WTC11 (cell line): ENCODE results near the gene PNMT. TPM values are rescaled to one million over a fixed set of nuclear protein-coding genes. Genes with fewer than 3 reads are reported as not detected.
A peak's percentile ranks its signal among the peaks of the same experiment; 100 is the strongest.

ENCODE experiments used
- AR ChIP-seq: fragments of 250-450 bp; sonication (Bioruptor Pico); IDR thresholded peaks from 2 replicates; pipeline ENCODE4 v1.9.0; 2021; ENCODE audit warnings: mild to moderate bottlenecking
- CREB1 ChIP-seq: sonication (generic); formaldehyde crosslinking; IDR thresholded peaks from 2 replicates; pipeline ENCODE4 v1.8.0; 2023; ENCODE audit warnings: mild to moderate bottlenecking, missing genetic modification reagents
- E2F4 ChIP-seq: sonication (generic); formaldehyde crosslinking; IDR thresholded peaks from 2 replicates; pipeline ENCODE4 v1.8.1; 2022; ENCODE audit warnings: low read depth, mild to moderate bottlenecking, moderate library complexity, missing genetic modification reagents, borderline replicate concordance
- E2F5 ChIP-seq: sonication (generic); formaldehyde crosslinking; IDR thresholded peaks from 2 replicates; pipeline ENCODE4 v1.8.1; 2022; ENCODE audit warnings: mild to moderate bottlenecking, moderate library complexity, missing genetic modification reagents
- MXD4 ChIP-seq: fragments of 250-450 bp; sonication (Bioruptor Pico); IDR thresholded peaks from 2 replicates; pipeline ENCODE4 v1.8.0; 2021; ENCODE audit warnings: mild to moderate bottlenecking, moderate library complexity, borderline replicate concordance
- NFE2L1 ChIP-seq: sonication (generic); formaldehyde crosslinking; IDR thresholded peaks from 2 replicates; pipeline ENCODE4 v1.8.1; 2023; ENCODE audit warnings: missing genetic modification reagents
- NR1H2 ChIP-seq: sonication (generic); formaldehyde crosslinking; IDR thresholded peaks from 2 replicates; pipeline ENCODE4 v1.9.0; 2021; ENCODE audit warnings: mild to moderate bottlenecking, moderate library complexity, missing genetic modification reagents
- NR2C2 ChIP-seq: sonication (generic); formaldehyde crosslinking; IDR thresholded peaks from 2 replicates; pipeline ENCODE4 v1.8.0; 2022; ENCODE audit warnings: mild to moderate bottlenecking, missing genetic modification reagents
- NR3C1 ChIP-seq: sonication (generic); formaldehyde crosslinking; conservative IDR thresholded peaks from 2 replicates; pipeline ENCODE4 v1.8.1; 2023; ENCODE audit warnings: low read depth, mild to moderate bottlenecking, missing genetic modification reagents
- TEAD1 ChIP-seq: sonication (generic); formaldehyde crosslinking; IDR thresholded peaks from 2 replicates; pipeline ENCODE4 v1.8.0; 2022; ENCODE audit warnings: mild to moderate bottlenecking, missing genetic modification reagents
- TEAD4 ChIP-seq: sonication (generic); formaldehyde crosslinking; IDR thresholded peaks from 2 replicates; pipeline ENCODE4 v1.8.0; 2022; ENCODE audit warnings: mild to moderate bottlenecking, missing genetic modification reagents
- ZBTB21 ChIP-seq: sonication (generic); formaldehyde crosslinking; IDR thresholded peaks from 2 replicates; pipeline ENCODE4 v1.8.1; 2023; ENCODE audit warnings: mild to moderate bottlenecking, missing genetic modification reagents, borderline replicate concordance
- ZBTB43 ChIP-seq: sonication (generic); formaldehyde crosslinking; IDR thresholded peaks from 2 replicates; pipeline ENCODE4 v1.8.1; 2023; ENCODE audit warnings: mild to moderate bottlenecking, missing genetic modification reagents
- ZNF232 ChIP-seq: sonication (generic); formaldehyde crosslinking; IDR thresholded peaks from 2 replicates; pipeline ENCODE4 v1.8.0; 2022; ENCODE audit warnings: mild to moderate bottlenecking, missing genetic modification reagents
- ZNF532 ChIP-seq: fragments of 250-450 bp; sonication (Bioruptor Pico); IDR thresholded peaks from 2 replicates; pipeline ENCODE4 v1.9.0; 2021; ENCODE audit warnings: mild to moderate bottlenecking, borderline replicate concordance
- ZNF671 ChIP-seq: fragments of 250-450 bp; sonication (Bioruptor Pico); IDR thresholded peaks from 2 replicates; pipeline ENCODE4 v1.8.0; 2021; ENCODE audit warnings: mild to moderate bottlenecking
- total RNA-seq: library from RNA; stranded (reverse); gene quantifications from 3 replicates; pipeline ENCODE4 v1.2.3, GENCODE V29; 2021
- TF ChIP-seq, protein P1 (sequence below): sonication (generic); formaldehyde crosslinking; IDR thresholded peaks from 2 replicates; pipeline ENCODE4 v1.8.0; 2023; ENCODE audit warnings: mild to moderate bottlenecking, missing genetic modification reagents
- TF ChIP-seq, protein P2 (sequence below): sonication (generic); formaldehyde crosslinking; IDR thresholded peaks from 2 replicates; pipeline ENCODE4 v1.8.1; 2023; ENCODE audit warnings: mild to moderate bottlenecking, missing genetic modification reagents, moderate library complexity
- TF ChIP-seq, protein P3 (sequence below): sonication (generic); formaldehyde crosslinking; IDR thresholded peaks from 2 replicates; pipeline ENCODE4 v1.8.0; 2022; ENCODE audit warnings: missing genetic modification reagents

The PNMT gene
- total RNA-seq, 1 experiment from 2014 or later: 3.1 TPM

- TF ChIP-seq, protein P1, sequence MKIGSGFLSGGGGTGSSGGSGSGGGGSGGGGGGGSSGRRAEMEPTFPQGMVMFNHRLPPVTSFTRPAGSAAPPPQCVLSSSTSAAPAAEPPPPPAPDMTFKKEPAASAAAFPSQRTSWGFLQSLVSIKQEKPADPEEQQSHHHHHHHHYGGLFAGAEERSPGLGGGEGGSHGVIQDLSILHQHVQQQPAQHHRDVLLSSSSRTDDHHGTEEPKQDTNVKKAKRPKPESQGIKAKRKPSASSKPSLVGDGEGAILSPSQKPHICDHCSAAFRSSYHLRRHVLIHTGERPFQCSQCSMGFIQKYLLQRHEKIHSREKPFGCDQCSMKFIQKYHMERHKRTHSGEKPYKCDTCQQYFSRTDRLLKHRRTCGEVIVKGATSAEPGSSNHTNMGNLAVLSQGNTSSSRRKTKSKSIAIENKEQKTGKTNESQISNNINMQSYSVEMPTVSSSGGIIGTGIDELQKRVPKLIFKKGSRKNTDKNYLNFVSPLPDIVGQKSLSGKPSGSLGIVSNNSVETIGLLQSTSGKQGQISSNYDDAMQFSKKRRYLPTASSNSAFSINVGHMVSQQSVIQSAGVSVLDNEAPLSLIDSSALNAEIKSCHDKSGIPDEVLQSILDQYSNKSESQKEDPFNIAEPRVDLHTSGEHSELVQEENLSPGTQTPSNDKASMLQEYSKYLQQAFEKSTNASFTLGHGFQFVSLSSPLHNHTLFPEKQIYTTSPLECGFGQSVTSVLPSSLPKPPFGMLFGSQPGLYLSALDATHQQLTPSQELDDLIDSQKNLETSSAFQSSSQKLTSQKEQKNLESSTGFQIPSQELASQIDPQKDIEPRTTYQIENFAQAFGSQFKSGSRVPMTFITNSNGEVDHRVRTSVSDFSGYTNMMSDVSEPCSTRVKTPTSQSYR (CRISPR knock-in tag): 0 out of 2 replicates have a peak, but pooled peaks have one; percentile 19
- TF ChIP-seq TEAD1 (CRISPR knock-in tag): no peak; the same call in 1 of the 2 replicates
- no peak for TF ChIP-seq CREB1 (CRISPR knock-in tag)
- TF ChIP-seq TEAD4 (CRISPR knock-in tag): no peak
- TF ChIP-seq NR3C1: no peak
- TF ChIP-seq AR (CRISPR knock-in tag): no peak
- no peak for TF ChIP-seq NFE2L1 (CRISPR knock-in tag)
- no peak for TF ChIP-seq MXD4 (CRISPR knock-in tag)
- TF ChIP-seq, protein P2, sequence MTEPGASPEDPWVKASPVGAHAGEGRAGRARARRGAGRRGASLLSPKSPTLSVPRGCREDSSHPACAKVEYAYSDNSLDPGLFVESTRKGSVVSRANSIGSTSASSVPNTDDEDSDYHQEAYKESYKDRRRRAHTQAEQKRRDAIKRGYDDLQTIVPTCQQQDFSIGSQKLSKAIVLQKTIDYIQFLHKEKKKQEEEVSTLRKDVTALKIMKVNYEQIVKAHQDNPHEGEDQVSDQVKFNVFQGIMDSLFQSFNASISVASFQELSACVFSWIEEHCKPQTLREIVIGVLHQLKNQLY (CRISPR knock-in tag): no peak
- TF ChIP-seq ZBTB43 (CRISPR knock-in tag): no peak
- no peak for TF ChIP-seq NR1H2 (CRISPR knock-in tag)
- TF ChIP-seq ZBTB21: no peak
- TF ChIP-seq ZNF532 (CRISPR knock-in tag): peak; percentile 20; the same call in 1 of the 2 replicates
- TF ChIP-seq E2F5 (CRISPR knock-in tag): no peak
- no peak for TF ChIP-seq ZNF671 (CRISPR knock-in tag)
- no peak for TF ChIP-seq E2F4
- TF ChIP-seq, protein P3, sequence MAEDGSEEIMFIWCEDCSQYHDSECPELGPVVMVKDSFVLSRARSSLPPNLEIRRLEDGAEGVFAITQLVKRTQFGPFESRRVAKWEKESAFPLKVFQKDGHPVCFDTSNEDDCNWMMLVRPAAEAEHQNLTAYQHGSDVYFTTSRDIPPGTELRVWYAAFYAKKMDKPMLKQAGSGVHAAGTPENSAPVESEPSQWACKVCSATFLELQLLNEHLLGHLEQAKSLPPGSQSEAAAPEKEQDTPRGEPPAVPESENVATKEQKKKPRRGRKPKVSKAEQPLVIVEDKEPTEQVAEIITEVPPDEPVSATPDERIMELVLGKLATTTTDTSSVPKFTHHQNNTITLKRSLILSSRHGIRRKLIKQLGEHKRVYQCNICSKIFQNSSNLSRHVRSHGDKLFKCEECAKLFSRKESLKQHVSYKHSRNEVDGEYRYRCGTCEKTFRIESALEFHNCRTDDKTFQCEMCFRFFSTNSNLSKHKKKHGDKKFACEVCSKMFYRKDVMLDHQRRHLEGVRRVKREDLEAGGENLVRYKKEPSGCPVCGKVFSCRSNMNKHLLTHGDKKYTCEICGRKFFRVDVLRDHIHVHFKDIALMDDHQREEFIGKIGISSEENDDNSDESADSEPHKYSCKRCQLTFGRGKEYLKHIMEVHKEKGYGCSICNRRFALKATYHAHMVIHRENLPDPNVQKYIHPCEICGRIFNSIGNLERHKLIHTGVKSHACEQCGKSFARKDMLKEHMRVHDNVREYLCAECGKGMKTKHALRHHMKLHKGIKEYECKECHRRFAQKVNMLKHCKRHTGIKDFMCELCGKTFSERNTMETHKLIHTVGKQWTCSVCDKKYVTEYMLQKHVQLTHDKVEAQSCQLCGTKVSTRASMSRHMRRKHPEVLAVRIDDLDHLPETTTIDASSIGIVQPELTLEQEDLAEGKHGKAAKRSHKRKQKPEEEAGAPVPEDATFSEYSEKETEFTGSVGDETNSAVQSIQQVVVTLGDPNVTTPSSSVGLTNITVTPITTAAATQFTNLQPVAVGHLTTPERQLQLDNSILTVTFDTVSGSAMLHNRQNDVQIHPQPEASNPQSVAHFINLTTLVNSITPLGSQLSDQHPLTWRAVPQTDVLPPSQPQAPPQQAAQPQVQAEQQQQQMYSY: no peak
- no peak for TF ChIP-seq ZNF232
- no peak for TF ChIP-seq NR2C2 (CRISPR knock-in tag)
Measured at GRCh38 chr17:39704821-39705551, 36.7 kb downstream of the PNMT start (continued).
